ENCODE measurements around the gene LACTBL1.

DNA sequence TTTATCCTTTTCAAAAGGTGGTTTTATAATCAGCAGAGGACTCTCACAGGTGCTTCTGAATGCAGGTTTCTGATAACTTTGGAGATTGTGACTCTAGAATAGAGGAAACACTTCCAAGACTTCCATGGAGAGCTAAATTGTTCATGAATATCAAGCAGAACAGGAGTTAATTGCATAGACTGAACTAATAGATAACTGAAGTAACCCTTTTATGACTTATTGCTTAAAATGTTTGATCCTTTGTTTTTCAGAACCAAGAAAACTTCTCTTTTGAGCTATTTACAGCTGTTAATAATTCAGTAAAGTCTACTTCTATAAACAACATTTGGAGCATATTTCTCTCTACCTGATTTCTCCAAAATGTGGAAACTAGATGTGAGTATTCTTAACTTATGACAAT lies 23.1 kb upstream of the LACTBL1 start:
- no peak for TF ChIP-seq POLR2A (IDR thresholded peaks at IDR 0.05)
- TF ChIP-seq, protein P1, sequence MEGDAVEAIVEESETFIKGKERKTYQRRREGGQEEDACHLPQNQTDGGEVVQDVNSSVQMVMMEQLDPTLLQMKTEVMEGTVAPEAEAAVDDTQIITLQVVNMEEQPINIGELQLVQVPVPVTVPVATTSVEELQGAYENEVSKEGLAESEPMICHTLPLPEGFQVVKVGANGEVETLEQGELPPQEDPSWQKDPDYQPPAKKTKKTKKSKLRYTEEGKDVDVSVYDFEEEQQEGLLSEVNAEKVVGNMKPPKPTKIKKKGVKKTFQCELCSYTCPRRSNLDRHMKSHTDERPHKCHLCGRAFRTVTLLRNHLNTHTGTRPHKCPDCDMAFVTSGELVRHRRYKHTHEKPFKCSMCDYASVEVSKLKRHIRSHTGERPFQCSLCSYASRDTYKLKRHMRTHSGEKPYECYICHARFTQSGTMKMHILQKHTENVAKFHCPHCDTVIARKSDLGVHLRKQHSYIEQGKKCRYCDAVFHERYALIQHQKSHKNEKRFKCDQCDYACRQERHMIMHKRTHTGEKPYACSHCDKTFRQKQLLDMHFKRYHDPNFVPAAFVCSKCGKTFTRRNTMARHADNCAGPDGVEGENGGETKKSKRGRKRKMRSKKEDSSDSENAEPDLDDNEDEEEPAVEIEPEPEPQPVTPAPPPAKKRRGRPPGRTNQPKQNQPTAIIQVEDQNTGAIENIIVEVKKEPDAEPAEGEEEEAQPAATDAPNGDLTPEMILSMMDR (IDR thresholded peaks at IDR 0.05) = no peak
